ENCODE measurements around the gene PPM1B.

The PPM1B gene

DNA sequence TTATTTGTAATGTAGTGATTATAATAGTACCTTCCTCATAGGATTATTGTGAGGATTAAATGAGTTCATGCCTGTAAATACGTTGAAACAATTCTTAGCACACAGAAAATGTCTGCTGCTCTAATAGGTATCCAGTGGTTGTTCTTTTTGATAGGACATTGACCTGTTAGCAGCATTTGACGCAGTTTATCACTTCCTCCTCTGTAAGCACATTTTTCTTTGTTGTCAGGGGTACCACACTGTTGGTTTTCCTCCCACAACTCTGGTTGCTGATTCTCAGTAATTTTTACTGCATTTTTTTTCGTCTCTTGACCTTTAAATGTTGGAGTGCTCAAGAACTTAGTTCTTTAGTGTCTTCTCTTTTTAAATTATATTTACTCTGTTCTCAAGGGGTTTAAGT is 15.4 kb downstream of the PPM1B start:
- CTCF ChIA-PET: no interaction called here
- H3K36me3 ChIP-seq (ENCODE audit: control insufficient read depth in 4 of 4, insufficient read depth in 4 of 4, low read length in 3 of 4): peaks cover 0 to 14% (median 3%) of the 10 kb centered on the region in 4 experiments
- peak overlapping the region; percentile 6 to 67 for H3K27ac ChIP-seq (ENCODE audit: insufficient read depth in 1 of 2, low read depth in 1 of 2, low read length in 2 of 2, poor library complexity in 1 of 2, severe bottlenecking in 2 of 2)
- H3K4me1 ChIP-seq (ENCODE audit: control extremely low read depth in 1 of 4, control insufficient read depth in 4 of 4, insufficient read depth in 4 of 4, low read length in 3 of 4): peaks cover 6 to 49% (median 32%) of the 10 kb centered on the region in 4 experiments
- WGBS (ENCODE audit: insufficient coverage): 10% methylated on average over 2 of the region's 3 CpGs
- H3K27me3 ChIP-seq (replicated peaks in 2 of 5; ENCODE audit: control insufficient read depth in 4 of 5, insufficient read depth in 5 of 5, low read length in 4 of 5): no peaks in the 10 kb centered on the region
- no peaks in the 10 kb centered on the region for H3K9me3 ChIP-seq (ENCODE audit: control extremely low read depth in 1 of 5, control insufficient read depth in 4 of 5, insufficient read depth in 2 of 5, low read depth in 1 of 5, low read length in 4 of 5)
- H3K4me3 ChIP-seq (ENCODE audit: control insufficient read depth in 1 of 7, extremely low read depth in 1 of 7, insufficient read depth in 4 of 7, low read depth in 2 of 7, low read length in 6 of 7): peak overlapping the region in 1 of 7 experiments; percentile 0
- peak; percentile 44 to 81 (median 76) for DNase-seq
- POLR2A ChIA-PET: no interaction called here

DNA sequence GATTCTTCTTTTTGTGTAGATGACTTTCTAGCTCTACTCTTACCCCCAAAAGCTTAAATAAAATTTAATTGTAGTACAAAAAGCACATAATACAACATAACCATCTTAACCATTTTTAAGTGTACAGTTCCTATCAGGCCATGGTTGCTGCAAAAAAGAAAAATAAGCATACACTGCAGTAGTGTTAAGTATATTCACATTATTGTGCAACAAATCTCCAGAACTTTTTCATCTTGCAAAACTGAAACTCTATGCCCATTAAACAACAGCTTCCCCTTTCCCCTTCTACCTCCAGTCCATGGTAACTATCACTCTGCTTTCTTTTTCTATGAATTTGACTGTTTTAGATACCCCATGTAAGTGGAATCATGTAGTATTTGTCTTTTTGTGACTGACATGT is 18.1 kb downstream of the PPM1B start:
- ChIA-PET POLR2A (interaction anchor here (0.9 kb wide), 1 partner anchor 18 kb away, joined by 3 read pairs; the partner anchor contains the start of gene PPM1B), CTCF (no interaction called here)
- Histone ChIP-seq H3K9me3 (ENCODE audit: control extremely low read depth in 1 of 5, control insufficient read depth in 4 of 5, insufficient read depth in 2 of 5, low read depth in 1 of 5, low read length in 4 of 5) (no peaks in the 10 kb centered on the region), H3K27ac (ENCODE audit: insufficient read depth in 1 of 2, low read depth in 1 of 2, low read length in 2 of 2, poor library complexity in 1 of 2, severe bottlenecking in 2 of 2) (no peak overlapping the region), H3K36me3 (ENCODE audit: control insufficient read depth in 4 of 4, insufficient read depth in 4 of 4, low read length in 3 of 4) (no peaks in the 10 kb centered on the region), H3K4me1 (ENCODE audit: control extremely low read depth in 1 of 4, control insufficient read depth in 4 of 4, insufficient read depth in 4 of 4, low read length in 3 of 4) (peaks cover 6 to 44% (median 24%) of the 10 kb centered on the region in 4 experiments), H3K27me3 (replicated peaks in 2 of 5; ENCODE audit: control insufficient read depth in 4 of 5, insufficient read depth in 5 of 5, low read length in 4 of 5) (no peaks in the 10 kb centered on the region), H3K4me3 (ENCODE audit: control insufficient read depth in 1 of 7, extremely low read depth in 1 of 7, insufficient read depth in 4 of 7, low read depth in 2 of 7, low read length in 6 of 7) (no peak overlapping the region)
- DNase-seq: peak in 2 of 3 donors; percentile 62 to 69

DNA sequence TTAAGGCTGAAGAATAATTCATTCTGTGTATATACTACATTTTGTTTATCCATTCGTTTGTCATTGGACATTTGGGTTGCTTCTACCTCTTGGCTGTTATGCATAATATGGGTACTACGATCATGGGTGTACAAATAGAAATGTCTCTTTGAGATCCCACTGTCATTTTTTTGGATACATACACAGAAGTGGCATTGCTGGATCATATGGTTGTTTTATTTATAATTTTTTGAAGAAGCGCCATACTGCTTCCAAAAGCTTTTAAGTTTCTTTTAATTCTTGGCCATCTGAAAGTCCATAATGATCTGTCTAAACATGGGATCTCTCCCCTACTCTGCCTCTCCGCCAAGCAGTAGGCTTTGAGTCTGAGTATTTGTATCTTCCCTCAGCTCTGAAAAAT is 18.6 kb downstream of the PPM1B start:
- Histone ChIP-seq H3K4me3 (ENCODE audit: control insufficient read depth in 1 of 7, extremely low read depth in 1 of 7, insufficient read depth in 4 of 7, low read depth in 2 of 7, low read length in 6 of 7) (no peak overlapping the region), H3K27me3 (replicated peaks in 2 of 5; ENCODE audit: control insufficient read depth in 4 of 5, insufficient read depth in 5 of 5, low read length in 4 of 5) (no peaks in the 10 kb centered on the region), H3K4me1 (ENCODE audit: control extremely low read depth in 1 of 4, control insufficient read depth in 4 of 4, insufficient read depth in 4 of 4, low read length in 3 of 4) (peaks cover 6 to 45% (median 23%) of the 10 kb centered on the region in 4 experiments), H3K9me3 (ENCODE audit: control extremely low read depth in 1 of 5, control insufficient read depth in 4 of 5, insufficient read depth in 2 of 5, low read depth in 1 of 5, low read length in 4 of 5) (no peaks in the 10 kb centered on the region), H3K27ac (ENCODE audit: insufficient read depth in 1 of 2, low read depth in 1 of 2, low read length in 2 of 2, poor library complexity in 1 of 2, severe bottlenecking in 2 of 2) (no peak overlapping the region), H3K36me3 (ENCODE audit: control insufficient read depth in 4 of 4, insufficient read depth in 4 of 4, low read length in 3 of 4) (no peaks in the 10 kb centered on the region)
- ChIA-PET CTCF (no interaction called here), POLR2A (interaction anchor here (0.9 kb wide), 1 partner anchor 18 kb away, joined by 3 read pairs; the partner anchor contains the start of gene PPM1B)
- no peak for DNase-seq
- no CpG with 5 or more reads among the region's 4 CpGs for WGBS (ENCODE audit: insufficient coverage)

DNA sequence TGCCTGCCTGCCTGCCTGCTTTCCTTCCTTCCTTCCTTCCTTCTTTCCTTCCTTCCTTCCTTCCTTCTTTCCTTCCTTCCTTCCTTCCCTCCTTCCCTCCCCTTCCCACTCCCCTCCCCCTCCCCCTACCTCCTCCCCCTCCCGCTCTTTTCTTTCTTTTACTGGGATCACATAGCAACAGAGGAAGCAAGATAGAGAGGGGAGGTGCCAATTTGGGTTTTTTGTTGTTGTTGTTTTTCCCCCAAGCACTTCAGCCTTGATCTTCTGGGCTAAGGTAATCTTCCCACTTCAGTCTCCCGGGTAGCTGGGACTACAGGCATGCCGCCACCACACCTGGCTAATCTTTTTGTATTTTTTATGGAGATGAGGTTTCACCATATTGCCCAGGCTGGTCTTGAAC is 20.0 kb downstream of the PPM1B start:
- no peaks in the 10 kb centered on the region for H3K36me3 ChIP-seq (ENCODE audit: control insufficient read depth in 4 of 4, insufficient read depth in 4 of 4, low read length in 3 of 4)
- H3K4me3 ChIP-seq (ENCODE audit: control insufficient read depth in 1 of 7, extremely low read depth in 1 of 7, insufficient read depth in 4 of 7, low read depth in 2 of 7, low read length in 6 of 7): no peak overlapping the region
- H3K27ac ChIP-seq (ENCODE audit: insufficient read depth in 1 of 2, low read depth in 1 of 2, low read length in 2 of 2, poor library complexity in 1 of 2, severe bottlenecking in 2 of 2): no peak overlapping the region
- H3K27me3 ChIP-seq (replicated peaks in 2 of 5; ENCODE audit: control insufficient read depth in 4 of 5, insufficient read depth in 5 of 5, low read length in 4 of 5): no peaks in the 10 kb centered on the region
- no peaks in the 10 kb centered on the region for H3K9me3 ChIP-seq (ENCODE audit: control extremely low read depth in 1 of 5, control insufficient read depth in 4 of 5, insufficient read depth in 2 of 5, low read depth in 1 of 5, low read length in 4 of 5)
- H3K4me1 ChIP-seq (ENCODE audit: control extremely low read depth in 1 of 4, control insufficient read depth in 4 of 4, insufficient read depth in 4 of 4, low read length in 3 of 4): peaks cover 6 to 37% (median 20%) of the 10 kb centered on the region in 4 experiments
- no peak for DNase-seq
- CTCF ChIA-PET: no interaction called here
- WGBS (ENCODE audit: insufficient coverage): no CpG with 5 or more reads among the region's 3 CpGs
- POLR2A ChIA-PET: no interaction called here

DNA sequence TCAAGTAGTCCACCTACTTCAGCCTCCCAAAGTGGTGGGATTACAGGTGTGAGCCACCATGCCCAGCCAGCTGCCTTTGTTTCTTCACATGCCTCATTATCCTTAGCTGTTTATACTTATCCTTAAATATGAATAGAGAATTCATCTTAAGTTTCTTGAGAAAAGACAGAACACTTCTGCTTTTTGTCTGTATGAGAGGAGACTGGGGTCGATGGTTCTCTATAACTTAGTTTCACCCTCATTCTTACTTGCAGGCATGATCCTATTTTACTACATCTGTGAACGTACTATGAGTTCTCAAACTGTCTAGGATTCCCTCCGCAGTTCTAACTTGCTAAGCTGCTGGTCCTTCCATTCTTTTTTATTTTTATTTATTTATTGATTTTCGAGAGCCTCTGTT is 20.4 kb downstream of the PPM1B start:
- DNase-seq: peak in 1 of 3 donors; percentile 39
- Histone ChIP-seq H3K9me3 (ENCODE audit: control extremely low read depth in 1 of 5, control insufficient read depth in 4 of 5, insufficient read depth in 2 of 5, low read depth in 1 of 5, low read length in 4 of 5) (no peaks in the 10 kb centered on the region), H3K27ac (ENCODE audit: insufficient read depth in 1 of 2, low read depth in 1 of 2, low read length in 2 of 2, poor library complexity in 1 of 2, severe bottlenecking in 2 of 2) (no peak overlapping the region), H3K4me3 (ENCODE audit: control insufficient read depth in 1 of 7, extremely low read depth in 1 of 7, insufficient read depth in 4 of 7, low read depth in 2 of 7, low read length in 6 of 7) (no peak overlapping the region), H3K27me3 (replicated peaks in 2 of 5; ENCODE audit: control insufficient read depth in 4 of 5, insufficient read depth in 5 of 5, low read length in 4 of 5) (no peaks in the 10 kb centered on the region), H3K4me1 (ENCODE audit: control extremely low read depth in 1 of 4, control insufficient read depth in 4 of 4, insufficient read depth in 4 of 4, low read length in 3 of 4) (peaks cover 5 to 33% (median 18%) of the 10 kb centered on the region in 4 experiments), H3K36me3 (ENCODE audit: control insufficient read depth in 4 of 4, insufficient read depth in 4 of 4, low read length in 3 of 4) (no peaks in the 10 kb centered on the region)
- ChIA-PET POLR2A (no interaction called here), CTCF (interaction anchor here (1.4 kb wide), 1 partner anchor 17 kb away, joined by 4 read pairs; no protein-coding TSS in a partner anchor)
- 60% methylated on average over 1 of the region's 4 CpGs for WGBS (ENCODE audit: insufficient coverage)

DNA sequence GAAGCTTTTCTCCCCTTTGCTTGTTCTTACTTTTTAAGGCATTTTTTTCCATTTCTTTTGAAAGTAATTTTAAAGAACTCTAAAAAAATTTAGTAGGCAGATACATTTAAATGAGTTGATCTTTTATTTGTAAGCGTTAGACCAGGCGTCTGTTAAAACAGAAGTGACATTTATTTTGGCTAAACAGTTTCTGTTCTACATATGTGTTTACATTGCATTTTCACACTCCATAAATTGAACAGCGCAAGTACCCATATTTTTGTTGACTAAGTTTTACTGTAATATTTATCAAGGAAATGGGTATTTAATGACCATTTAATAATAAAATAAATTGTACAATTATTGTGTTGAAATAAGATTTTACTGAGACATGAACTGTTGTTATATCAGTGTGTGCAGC is 21.9 kb downstream of the PPM1B start:
- DNase-seq: no peak
- peaks cover 0 to 22% (median 12%) of the 10 kb centered on the region in 4 experiments for H3K4me1 ChIP-seq (ENCODE audit: control extremely low read depth in 1 of 4, control insufficient read depth in 4 of 4, insufficient read depth in 4 of 4, low read length in 3 of 4)
- peaks cover 0 to under 1% (median 0%) of the 10 kb centered on the region in 4 experiments for H3K36me3 ChIP-seq (ENCODE audit: control insufficient read depth in 4 of 4, insufficient read depth in 4 of 4, low read length in 3 of 4)
- CTCF ChIA-PET: interaction anchor here (1.1 kb wide), 2 partner anchors 10 to 13 kb away, joined by 3 to 4 read pairs; no protein-coding TSS in a partner anchor
- no peak overlapping the region for H3K4me3 ChIP-seq (ENCODE audit: control insufficient read depth in 1 of 7, extremely low read depth in 1 of 7, insufficient read depth in 4 of 7, low read depth in 2 of 7, low read length in 6 of 7)
- POLR2A ChIA-PET: no interaction called here
- H3K27ac ChIP-seq (ENCODE audit: insufficient read depth in 1 of 2, low read depth in 1 of 2, low read length in 2 of 2, poor library complexity in 1 of 2, severe bottlenecking in 2 of 2): peak overlapping the region in 1 of 2 experiments; percentile 14
- H3K27me3 ChIP-seq (replicated peaks in 2 of 5; ENCODE audit: control insufficient read depth in 4 of 5, insufficient read depth in 5 of 5, low read length in 4 of 5): no peaks in the 10 kb centered on the region
- H3K9me3 ChIP-seq (ENCODE audit: control extremely low read depth in 1 of 5, control insufficient read depth in 4 of 5, insufficient read depth in 2 of 5, low read depth in 1 of 5, low read length in 4 of 5): no peaks in the 10 kb centered on the region
- 100% methylated on average over 2 of the region's 3 CpGs for WGBS (ENCODE audit: insufficient coverage)

DNA sequence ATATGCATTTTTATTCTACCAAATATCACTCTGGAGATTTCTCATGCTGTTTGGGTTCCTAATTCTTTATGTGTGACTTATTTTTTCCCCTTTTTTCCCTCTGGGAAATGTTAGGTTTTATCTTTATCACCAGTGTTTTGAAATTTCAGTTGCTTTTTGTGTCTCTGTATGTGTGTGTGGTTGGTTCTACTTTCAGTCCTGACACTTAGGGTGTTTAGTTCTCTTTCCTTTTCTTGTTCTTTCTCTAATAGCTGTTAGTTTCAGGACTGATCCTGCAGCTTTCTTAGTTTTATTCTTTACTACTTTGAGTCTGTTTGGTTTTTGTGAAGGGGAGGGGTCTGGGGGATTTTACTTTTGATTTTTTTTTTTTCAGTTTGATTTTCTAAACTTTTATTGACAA is 23.1 kb downstream of the PPM1B start:
- no peak for DNase-seq
- POLR2A ChIA-PET: interaction anchor here (0.7 kb wide), 1 partner anchor 10 kb away, joined by 3 read pairs; no protein-coding TSS in a partner anchor
- Histone ChIP-seq H3K27ac (ENCODE audit: insufficient read depth in 1 of 2, low read depth in 1 of 2, low read length in 2 of 2, poor library complexity in 1 of 2, severe bottlenecking in 2 of 2) (no peak overlapping the region), H3K9me3 (ENCODE audit: control extremely low read depth in 1 of 5, control insufficient read depth in 4 of 5, insufficient read depth in 2 of 5, low read depth in 1 of 5, low read length in 4 of 5) (no peaks in the 10 kb centered on the region), H3K36me3 (ENCODE audit: control insufficient read depth in 4 of 4, insufficient read depth in 4 of 4, low read length in 3 of 4) (peaks cover 0 to 6% (median 0%) of the 10 kb centered on the region in 4 experiments), H3K27me3 (replicated peaks in 2 of 5; ENCODE audit: control insufficient read depth in 4 of 5, insufficient read depth in 5 of 5, low read length in 4 of 5) (no peaks in the 10 kb centered on the region), H3K4me3 (ENCODE audit: control insufficient read depth in 1 of 7, extremely low read depth in 1 of 7, insufficient read depth in 4 of 7, low read depth in 2 of 7, low read length in 6 of 7) (no peak overlapping the region), H3K4me1 (ENCODE audit: control extremely low read depth in 1 of 4, control insufficient read depth in 4 of 4, insufficient read depth in 4 of 4, low read length in 3 of 4) (peaks cover 0 to 16% (median 9%) of the 10 kb centered on the region in 4 experiments)
- CTCF ChIA-PET: no interaction called here

Measured in common myeloid progenitor, CD34-positive (primary cell).